ENCODE measurements around the gene ZNF277. TPM values are rescaled to one million over a fixed set of nuclear protein-coding genes. Genes with fewer than 3 reads are reported as not detected.
"Not testable (repeated sequence)": the region's sequence is repeated elsewhere in the genome, so short reads cannot be mapped to it uniquely, and the experiment has no call there.

The ZNF277 gene
- total and polyA plus RNA-seq, 10 of the 15 experiments (the other 5 are each of a cell fraction or from before 2014, with no cell fraction given): 10.6 to 33.9 (median 22.0) TPM

- Histone ChIP-seq H3K9me3 (replicated peaks; ENCODE audit: control insufficient read depth, insufficient read depth, low read length) (no peaks in the 10 kb centered on the region), H3K4me2 (ENCODE audit: control insufficient read depth, insufficient read depth) (no peak overlapping the region), H3K27ac (ENCODE audit: control insufficient read depth, insufficient read depth) (no peak overlapping the region), H4K20me1 (ENCODE audit: control insufficient read depth, insufficient read depth) (no peaks in the 10 kb centered on the region), H3K36me3 (ENCODE audit: control insufficient read depth in 2 of 2, insufficient read depth in 2 of 2, low read length in 1 of 2) (no peaks in the 10 kb centered on the region), H2AFZ (ENCODE audit: control insufficient read depth, low read depth, low read length) (no peak overlapping the region), H3K79me2 (ENCODE audit: control insufficient read depth, insufficient read depth, low read length) (no peaks in the 10 kb centered on the region), H3K4me3 (no peak overlapping the region), H3K9ac (ENCODE audit: control insufficient read depth, insufficient read depth, low read length) (no peak overlapping the region), H3K27me3 (replicated peaks in 1 of 2; ENCODE audit: control insufficient read depth in 2 of 2, insufficient read depth in 2 of 2, low read length in 1 of 2) (no peaks in the 10 kb centered on the region; a peak in 1 of 4 replicates), H3K4me1 (ENCODE audit: control insufficient read depth, insufficient read depth, low read length) (0 out of 2 replicates have a peak, but pooled peaks cover 4% of the 10 kb centered on the region)
- WGBS (ENCODE audit: insufficient coverage, insufficient replicate concordance, low lambda C conversion rate, missing lambda C conversion rate): 82% methylated on average over 6 of the region's 6 CpGs
- ChIA-PET RAD21 (ENCODE audit: unreplicated experiment) (no interaction called here), SMC1A (ENCODE audit: uncharacterized antibody, unreplicated experiment) (no interaction called here), POLR2A (no interaction called here), CTCF (no interaction called here)
- BruUV-seq (replicated peaks): no TSS peak
- no peak for TF ChIP-seq MTA2 (IDR thresholded peaks at IDR 0.05; ENCODE audit: low read depth)
- no peak for TF ChIP-seq RB1 (IDR thresholded peaks at IDR 0.05; ENCODE audit: borderline replicate concordance)
- TF ChIP-seq ZNF384 (IDR thresholded peaks at IDR 0.05; ENCODE audit: borderline replicate concordance, low read depth, low read length): no peak
- intact Hi-C loops (cut with micrococcal nuclease; ENCODE audit: unreplicated experiment) (no loop called here), in situ Hi-C loops (cut with MboI) (no loop called here)
- DNase-seq (ENCODE audit: low read depth, low spot score): no peak
- ATAC-seq: peak; percentile 16; the same call in 1 of the 3 replicates
- FAIRE-seq: no peak
Observed at GRCh38 chr7:112390167-112390566, 183.7 kb downstream of the ZNF277 start.

- H3K36me3 ChIP-seq (ENCODE audit: control insufficient read depth in 2 of 2, insufficient read depth in 2 of 2, low read length in 1 of 2); H4K20me1 ChIP-seq (ENCODE audit: control insufficient read depth, insufficient read depth); FAIRE-seq; H3K4me1 ChIP-seq (ENCODE audit: control insufficient read depth, insufficient read depth, low read length); POLR2A ChIA-PET; H3K4me3 ChIP-seq; SMC1A ChIA-PET (ENCODE audit: uncharacterized antibody, unreplicated experiment); DNase-seq (ENCODE audit: low read depth, low spot score); BruUV-seq (replicated peaks); H3K27ac ChIP-seq (ENCODE audit: control insufficient read depth, insufficient read depth); RAD21 ChIA-PET (ENCODE audit: unreplicated experiment); H3K27me3 ChIP-seq (replicated peaks in 1 of 2; ENCODE audit: control insufficient read depth in 2 of 2, insufficient read depth in 2 of 2, low read length in 1 of 2); H3K9me3 ChIP-seq (replicated peaks; ENCODE audit: control insufficient read depth, insufficient read depth, low read length); H3K79me2 ChIP-seq (ENCODE audit: control insufficient read depth, insufficient read depth, low read length); in situ Hi-C loops (cut with MboI); CTCF ChIA-PET; intact Hi-C loops (cut with micrococcal nuclease; ENCODE audit: unreplicated experiment): not testable (repeated sequence)
- WGBS (ENCODE audit: insufficient coverage, insufficient replicate concordance, low lambda C conversion rate, missing lambda C conversion rate): 2% methylated on average over 37 of the region's 69 CpGs
- peak overlapping the region; percentile 1; the same call in 1 of the 2 replicates for H3K9ac ChIP-seq (ENCODE audit: control insufficient read depth, insufficient read depth, low read length)
- peak overlapping the region; percentile 33; the same call in 1 of the 2 replicates for H3K4me2 ChIP-seq (ENCODE audit: control insufficient read depth, insufficient read depth)
- peak overlapping the region; percentile 15; the same call in 1 of the 2 replicates for H2AFZ ChIP-seq (ENCODE audit: control insufficient read depth, low read depth, low read length)
- ATAC-seq: peak; percentile 63
Observed at GRCh38 chr7:112391079-112391821, 184.8 kb downstream of the ZNF277 start.
